ENCODE data around the gene KPNA4.
"Not testable (repeated sequence)": the region's sequence is repeated elsewhere in the genome, so short reads cannot be mapped to it uniquely, and the experiment has no call there.

KPNA4 gene

DNA sequence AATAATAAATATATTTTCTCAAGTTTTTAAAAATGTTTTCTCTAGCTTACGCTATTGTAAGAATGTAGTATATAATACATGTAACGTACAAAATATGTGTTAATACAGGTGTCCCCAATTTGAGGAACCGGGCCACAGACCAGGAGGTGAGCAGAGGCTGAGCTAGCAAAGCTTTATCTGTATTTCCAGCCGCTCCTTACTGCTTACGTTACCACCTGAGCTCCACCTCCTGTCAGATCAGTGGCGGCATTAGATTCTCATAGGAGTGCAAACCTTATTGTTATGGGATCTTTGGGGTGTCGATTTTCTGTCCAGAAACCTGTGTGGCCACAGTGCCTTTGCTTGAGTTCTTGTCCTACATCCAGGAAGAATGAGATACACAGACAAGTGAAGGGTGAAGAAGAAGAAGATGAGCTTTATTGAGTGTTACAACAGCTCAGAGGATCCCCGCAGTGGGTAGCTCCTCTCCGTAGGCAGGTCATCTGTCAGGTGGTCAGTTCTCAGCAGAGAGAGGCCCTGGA is 105.9 kb downstream of the KPNA4 start:
- TF ChIP-seq, protein P1, sequence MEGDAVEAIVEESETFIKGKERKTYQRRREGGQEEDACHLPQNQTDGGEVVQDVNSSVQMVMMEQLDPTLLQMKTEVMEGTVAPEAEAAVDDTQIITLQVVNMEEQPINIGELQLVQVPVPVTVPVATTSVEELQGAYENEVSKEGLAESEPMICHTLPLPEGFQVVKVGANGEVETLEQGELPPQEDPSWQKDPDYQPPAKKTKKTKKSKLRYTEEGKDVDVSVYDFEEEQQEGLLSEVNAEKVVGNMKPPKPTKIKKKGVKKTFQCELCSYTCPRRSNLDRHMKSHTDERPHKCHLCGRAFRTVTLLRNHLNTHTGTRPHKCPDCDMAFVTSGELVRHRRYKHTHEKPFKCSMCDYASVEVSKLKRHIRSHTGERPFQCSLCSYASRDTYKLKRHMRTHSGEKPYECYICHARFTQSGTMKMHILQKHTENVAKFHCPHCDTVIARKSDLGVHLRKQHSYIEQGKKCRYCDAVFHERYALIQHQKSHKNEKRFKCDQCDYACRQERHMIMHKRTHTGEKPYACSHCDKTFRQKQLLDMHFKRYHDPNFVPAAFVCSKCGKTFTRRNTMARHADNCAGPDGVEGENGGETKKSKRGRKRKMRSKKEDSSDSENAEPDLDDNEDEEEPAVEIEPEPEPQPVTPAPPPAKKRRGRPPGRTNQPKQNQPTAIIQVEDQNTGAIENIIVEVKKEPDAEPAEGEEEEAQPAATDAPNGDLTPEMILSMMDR (conservative IDR thresholded peaks at IDR 0.05; ENCODE audit: low read depth, low read length), result no peak
- no peak for DNase-seq (ENCODE audit: low read depth)
- H3K4me3 ChIP-seq (ENCODE audit: low read depth, low read length), result no peak overlapping the region

DNA sequence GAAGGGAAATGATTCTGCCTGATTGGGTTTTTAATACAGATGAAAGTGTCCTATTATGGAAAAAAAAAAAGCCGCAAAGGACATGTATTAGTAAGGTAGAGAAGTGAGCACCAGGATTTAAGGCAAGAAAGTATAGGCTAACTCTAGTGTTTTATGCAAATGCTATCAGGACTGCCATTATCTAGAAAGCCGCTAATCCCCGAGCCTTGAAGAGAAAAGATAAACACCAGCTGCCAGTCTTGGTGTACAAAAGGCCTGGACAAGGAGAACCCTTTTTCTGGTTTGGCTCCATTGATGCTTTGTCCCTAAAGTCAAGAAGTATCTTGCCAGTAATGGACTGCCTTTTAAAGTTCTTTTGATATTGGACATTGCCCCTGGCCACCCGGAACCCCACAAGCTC is 107.2 kb downstream of the KPNA4 start:
- no peak overlapping the region for H3K4me3 ChIP-seq (ENCODE audit: low read depth, low read length)
- TF ChIP-seq, protein P1 (conservative IDR thresholded peaks at IDR 0.05; ENCODE audit: low read depth, low read length), result no peak
- DNase-seq (ENCODE audit: low read depth), result no peak

DNA sequence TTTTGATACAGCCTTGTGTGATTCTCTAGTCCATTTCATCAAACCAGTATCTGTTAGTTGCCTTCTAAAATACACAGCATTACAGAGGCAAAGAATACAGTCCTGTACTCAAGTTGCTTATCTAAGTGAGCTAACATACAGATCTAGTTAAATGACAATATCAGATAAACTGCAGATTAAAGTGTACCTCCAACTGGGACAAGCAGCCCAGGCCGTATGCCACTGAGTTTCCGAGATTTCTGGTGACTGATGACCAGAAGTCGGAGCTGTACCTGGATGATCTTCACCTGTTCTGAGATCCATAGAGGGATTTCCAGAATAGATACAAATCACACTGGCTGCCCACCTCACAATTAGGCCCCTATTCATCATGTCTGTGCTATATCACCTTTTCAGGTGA is 109.5 kb downstream of the KPNA4 start:
- TF ChIP-seq, protein P1 (conservative IDR thresholded peaks at IDR 0.05; ENCODE audit: low read depth, low read length), result no peak
- no peak for DNase-seq (ENCODE audit: low read depth)
- no peak overlapping the region for H3K4me3 ChIP-seq (ENCODE audit: low read depth, low read length)

DNA sequence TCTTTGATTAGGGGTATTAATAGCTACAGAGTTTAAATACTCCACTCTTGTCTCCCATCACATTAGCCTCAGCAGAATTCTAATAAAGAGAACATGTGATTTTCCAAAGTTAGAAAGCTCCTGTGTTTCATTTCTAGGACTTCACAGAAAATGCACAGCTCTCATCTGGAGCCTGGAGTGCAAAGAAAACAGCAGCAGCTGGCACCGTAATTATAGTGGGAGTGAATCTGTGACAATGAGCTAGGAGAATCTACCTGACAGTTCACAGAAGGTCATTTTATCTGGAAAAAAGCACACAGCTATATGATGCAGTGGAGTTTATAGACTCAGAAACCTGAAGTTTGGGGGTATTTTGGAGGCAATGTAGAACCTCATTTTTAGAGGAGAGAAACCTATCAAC is 110.4 kb downstream of the KPNA4 start:
- H3K4me3 ChIP-seq (ENCODE audit: low read depth, low read length), result no peak overlapping the region
- DNase-seq (ENCODE audit: low read depth), result no peak
- TF ChIP-seq, protein P1 (conservative IDR thresholded peaks at IDR 0.05; ENCODE audit: low read depth, low read length), result no peak

DNA sequence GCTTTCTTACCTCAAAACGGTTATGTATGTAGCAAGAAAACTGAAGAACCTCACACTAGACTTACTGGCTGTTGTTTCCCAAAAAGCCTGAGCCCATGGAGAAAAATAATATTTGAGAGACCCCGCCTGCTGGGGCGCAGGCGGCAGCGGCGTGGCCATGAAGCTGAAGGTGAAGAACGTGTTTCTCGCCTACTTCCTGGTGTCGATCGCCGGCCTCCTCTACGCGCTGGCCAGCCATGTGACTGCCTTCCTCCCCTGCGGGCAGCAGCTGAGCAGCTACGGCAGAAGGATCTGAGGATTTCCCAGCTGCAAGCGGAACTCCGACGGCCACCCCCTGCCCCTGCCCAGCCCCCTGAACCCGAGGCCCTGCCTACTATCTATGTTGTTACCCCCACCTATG is 113.1 kb downstream of the KPNA4 start:
- H3K4me3 ChIP-seq (ENCODE audit: low read depth, low read length); DNase-seq (ENCODE audit: low read depth): not testable (repeated sequence)

DNA sequence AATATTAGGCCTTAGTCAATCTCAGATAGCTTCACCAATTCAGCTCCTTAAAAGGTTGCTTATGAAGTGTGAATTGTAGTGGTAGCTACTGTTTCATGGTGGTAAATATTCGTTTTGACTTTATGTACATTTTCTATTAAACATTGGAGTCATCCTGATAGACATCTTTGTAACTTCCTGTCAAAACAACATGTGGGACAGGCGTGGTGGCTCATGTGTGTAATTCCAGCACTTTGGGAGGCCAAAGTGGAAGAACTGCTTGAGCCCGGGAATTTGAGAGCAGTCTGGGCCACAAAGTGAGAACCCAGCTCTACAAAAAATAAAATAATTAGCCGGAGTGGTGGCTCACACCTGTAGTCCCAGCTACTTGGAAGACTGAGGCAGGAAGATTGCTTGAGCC is 113.8 kb downstream of the KPNA4 start:
- TF ChIP-seq, protein P1 (conservative IDR thresholded peaks at IDR 0.05; ENCODE audit: low read depth, low read length), result no peak
- H3K4me3 ChIP-seq (ENCODE audit: low read depth, low read length), result no peak overlapping the region
- no peak for DNase-seq (ENCODE audit: low read depth)

DNA sequence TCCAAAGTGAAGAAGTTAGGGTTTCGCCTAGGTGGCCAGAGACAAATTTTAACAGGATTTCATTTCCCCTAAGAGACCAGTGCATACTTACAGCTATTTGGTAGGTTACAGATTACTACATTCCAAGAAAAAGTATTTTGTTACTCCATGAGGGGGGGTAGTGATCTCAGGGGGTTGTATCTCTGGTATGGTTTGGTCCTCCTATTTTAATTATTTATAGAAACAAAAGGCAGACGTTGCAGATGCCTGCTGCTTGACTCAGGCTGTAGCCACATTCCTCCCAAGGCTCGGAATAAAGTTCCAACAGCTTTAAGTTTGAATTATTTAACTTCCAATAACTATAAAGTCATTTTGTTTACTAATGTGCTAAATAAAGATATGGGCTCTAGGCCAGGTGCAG is 114.5 kb downstream of the KPNA4 start:
- DNase-seq (ENCODE audit: low read depth), result peak; percentile 91
- TF ChIP-seq, protein P1 (conservative IDR thresholded peaks at IDR 0.05; ENCODE audit: low read depth, low read length), result no peak
- no peak overlapping the region for H3K4me3 ChIP-seq (ENCODE audit: low read depth, low read length)
